NCI-H345 treated with DMSO at 0.1 percent for 48 hours (cell line): ENCODE measurements around the gene CABLES2.
A peak's percentile ranks its signal among the peaks of the same experiment; 100 is the strongest.

Experiments used
- DNase-seq: peaks from one replicate; lab custom pipeline; 2025; ENCODE audit not compliant: unreplicated experiment; lab: John Stamatoyannopoulos, UW

CABLES2 gene

GRCh38 chr20:62350629-62351422 lies 56.3 kb downstream of the CABLES2 start:
- peak; percentile 98 for DNase-seq

GRCh38 chr20:62350098-62350628 lies 56.9 kb downstream of the CABLES2 start:
- DNase-seq, result peak; percentile 98

GRCh38 chr20:62349556-62350097 lies 57.5 kb downstream of the CABLES2 start:
- no peak for DNase-seq

DNA sequence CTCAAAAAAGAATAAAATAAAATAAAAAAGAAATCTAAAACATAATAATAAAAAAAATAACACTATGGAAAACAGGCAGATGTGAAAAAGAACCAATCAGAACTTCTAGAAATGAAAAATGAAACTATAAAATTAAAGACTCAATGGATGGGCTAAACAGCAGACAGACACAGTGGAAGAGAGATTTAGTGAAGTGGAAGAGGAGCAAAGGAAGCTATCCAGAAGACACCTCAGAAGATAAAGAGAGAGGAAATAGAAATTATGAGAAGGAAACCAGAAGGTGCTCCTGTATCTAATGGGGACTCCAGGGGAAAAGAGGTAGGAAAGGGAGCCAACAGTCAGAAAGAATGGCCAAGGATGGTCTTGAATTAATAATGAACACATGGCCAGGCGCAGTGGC lies 58.5 kb downstream of the CABLES2 start:
- DNase-seq, result no peak

DNA sequence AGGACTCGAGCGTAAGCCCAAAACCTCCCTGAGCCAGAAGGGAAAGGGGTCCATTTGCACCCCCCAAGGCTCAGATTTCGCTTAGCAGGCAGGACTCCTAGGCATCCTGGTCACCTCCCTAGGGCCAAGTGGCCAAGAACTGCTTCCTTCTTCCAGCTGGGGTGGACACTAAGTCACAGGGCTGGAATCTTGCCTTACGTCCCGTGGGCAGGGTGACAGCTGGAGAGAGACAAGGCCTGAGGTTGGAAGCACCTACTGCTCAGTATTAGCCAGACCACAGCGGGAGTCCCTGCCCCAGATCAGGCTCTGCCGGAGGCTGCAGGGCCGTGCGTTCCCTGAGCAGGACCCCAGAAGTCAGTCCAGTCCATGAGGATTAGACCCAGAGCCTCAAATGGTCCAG lies 59.6 kb downstream of the CABLES2 start:
- no peak for DNase-seq

- no peak for DNase-seq
Measured at GRCh38 chr20:62347151-62347404, 60.0 kb downstream of the CABLES2 start.

DNA sequence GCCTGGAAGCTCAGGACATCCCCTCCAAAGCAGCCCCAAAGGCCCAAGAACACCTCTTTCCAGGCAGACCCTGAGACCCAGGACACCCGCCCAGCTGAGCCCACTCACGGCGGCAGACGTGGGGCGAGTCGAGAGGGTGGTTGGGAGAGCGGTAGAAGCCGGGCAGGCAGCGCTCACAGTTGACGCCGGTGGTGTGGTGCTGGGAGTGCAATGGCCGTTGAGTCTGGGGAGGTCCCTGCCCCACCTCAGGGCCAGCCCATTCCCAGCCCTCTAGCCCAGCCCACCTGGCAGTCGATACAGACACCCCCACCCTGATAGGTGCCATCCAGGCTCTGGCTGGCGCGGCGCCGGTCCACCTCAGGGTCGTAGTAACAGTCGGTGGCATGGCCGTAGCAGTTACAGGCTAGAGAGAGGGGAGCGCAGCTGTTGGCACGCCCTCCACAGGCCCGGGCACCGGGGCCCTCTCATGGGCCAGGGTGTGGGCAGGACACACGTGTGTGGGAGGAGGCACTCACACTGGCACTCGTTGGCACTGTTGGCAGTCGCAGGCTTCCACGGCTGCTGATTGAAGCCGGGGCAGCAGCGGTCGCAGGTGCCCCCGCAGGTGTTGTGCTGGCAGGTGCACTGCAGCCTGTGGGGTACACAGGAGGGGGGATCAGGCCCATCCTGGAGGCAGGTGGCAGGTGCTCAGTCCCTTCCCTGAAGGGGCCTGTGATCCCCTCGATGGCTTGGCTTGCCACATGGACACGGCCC lies 60.5 kb downstream of the CABLES2 start:
- peak; percentile 48 for DNase-seq

GRCh38 chr20:62345681-62346370 lies 61.3 kb downstream of the CABLES2 start:
- no peak for DNase-seq

GRCh38 chr20:62344782-62345181 lies 62.3 kb downstream of the CABLES2 start:
- no peak for DNase-seq

- DNase-seq, result no peak
Measured at GRCh38 chr20:62344092-62344491, 63.0 kb downstream of the CABLES2 start.

- DNase-seq, result peak; percentile 86
Measured at GRCh38 chr20:62342910-62343309, 64.2 kb downstream of the CABLES2 start.

DNA sequence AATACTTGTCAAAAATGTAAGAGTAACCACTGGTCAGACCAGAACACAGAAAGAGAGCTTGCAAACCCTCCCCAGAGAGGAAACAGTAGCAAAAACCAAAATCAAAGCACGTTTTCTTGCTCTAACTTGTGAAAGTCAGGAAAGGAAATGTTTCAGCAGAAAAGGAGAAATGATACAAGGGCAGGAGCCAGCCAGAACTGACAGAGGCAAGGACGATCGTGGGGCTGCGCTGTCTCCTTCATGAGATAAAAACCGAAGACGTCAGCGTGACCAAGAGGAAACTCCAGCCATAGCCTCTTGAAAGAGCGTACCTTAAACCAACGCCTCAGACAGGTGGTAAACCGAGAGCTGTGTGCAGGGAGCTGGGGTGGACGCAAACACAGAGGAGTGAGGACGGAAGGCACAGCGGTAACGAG lies 67.4 kb downstream of the CABLES2 start:
- no peak for DNase-seq
